A549 treated with CpdA at 1 μM for 4 hours (cell line): ENCODE results near the gene POTEB3. TPM values are rescaled to one million over a fixed set of nuclear protein-coding genes. Genes with fewer than 3 reads are reported as not detected.

Experiments used
- total RNA-seq: library from RNA; stranded (reverse); fragments of 200-300 nt; extraction: Qiagen RNA extraction; gene quantifications from 5 replicates; pipeline ENCODE4 v1.2.3, GENCODE V29; 2022; ENCODE audit warnings: low read depth

POTEB3 gene
- total RNA-seq = not detected in 5 replicates

DNA sequence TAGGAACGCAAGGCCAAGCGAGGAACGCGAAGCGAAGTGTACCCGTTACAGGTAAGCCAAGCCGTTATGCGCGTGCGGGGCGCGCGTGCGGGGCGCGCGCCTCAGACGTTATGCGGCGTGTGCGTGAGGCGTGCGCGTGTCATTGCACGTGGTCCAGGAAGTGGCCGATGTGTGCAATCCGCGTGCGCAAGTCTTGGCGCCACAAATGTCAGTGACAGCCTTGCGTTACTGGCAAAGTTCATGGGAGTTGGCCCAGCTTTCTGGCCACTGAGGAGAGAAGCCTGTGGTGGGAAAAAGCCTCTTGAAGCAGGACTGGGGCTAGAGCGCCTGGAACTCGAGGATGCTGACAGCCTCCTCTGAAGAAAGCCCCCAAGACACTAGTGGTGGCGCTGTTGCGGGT lies at the start of gene POTEB3:
Gene POTEB3 (minus strand): TSS at position 101 of the 400 bp plus-strand sequence. CDS start 488 bp downstream, outside the sequence.

